Duodenal mucosa (tissue), 2 donors: ENCODE measurements around the gene IFNAR2.

Experiments used
- H3K27ac ChIP-seq: one replicate; pipeline ENCODE4 v1.7.0; 2013; ENCODE audit warnings: low read depth, low read length
- H3K27me3 ChIP-seq, 2 donors: one replicate each; pipeline ENCODE4 v1.7.0; 2013; ENCODE audit warnings: low read length in 2 of 2, control low read depth in 1 of 2; ENCODE audit not compliant: insufficient read depth in 2 of 2, control insufficient read depth in 1 of 2
- H3K36me3 ChIP-seq, 2 donors: one replicate each; pipeline ENCODE4 v1.7.0; 2013; ENCODE audit warnings: low read length in 2 of 2, control low read depth in 1 of 2; ENCODE audit not compliant: insufficient read depth in 2 of 2, control insufficient read depth in 1 of 2
- H3K4me1 ChIP-seq, 2 donors: one replicate each; pipeline ENCODE4 v1.7.0; 2013; ENCODE audit warnings: low read length in 2 of 2, control low read depth in 1 of 2; ENCODE audit not compliant: insufficient read depth in 2 of 2, control insufficient read depth in 1 of 2
- H3K4me3 ChIP-seq, 2 donors: one replicate each; pipeline ENCODE4 v1.7.0; 2013; ENCODE audit warnings: low read length in 2 of 2, low read depth in 1 of 2
- H3K9ac ChIP-seq, 2 donors: one replicate each; pipeline ENCODE4 v1.7.0; 2013; ENCODE audit warnings: low read length in 2 of 2, low read depth in 1 of 2
- H3K9me3 ChIP-seq, 2 donors: one replicate each; pipeline ENCODE4 v1.7.0; 2013; ENCODE audit warnings: low read length in 2 of 2, control low read depth in 1 of 2; ENCODE audit not compliant: control insufficient read depth in 1 of 2

The IFNAR2 gene

DNA sequence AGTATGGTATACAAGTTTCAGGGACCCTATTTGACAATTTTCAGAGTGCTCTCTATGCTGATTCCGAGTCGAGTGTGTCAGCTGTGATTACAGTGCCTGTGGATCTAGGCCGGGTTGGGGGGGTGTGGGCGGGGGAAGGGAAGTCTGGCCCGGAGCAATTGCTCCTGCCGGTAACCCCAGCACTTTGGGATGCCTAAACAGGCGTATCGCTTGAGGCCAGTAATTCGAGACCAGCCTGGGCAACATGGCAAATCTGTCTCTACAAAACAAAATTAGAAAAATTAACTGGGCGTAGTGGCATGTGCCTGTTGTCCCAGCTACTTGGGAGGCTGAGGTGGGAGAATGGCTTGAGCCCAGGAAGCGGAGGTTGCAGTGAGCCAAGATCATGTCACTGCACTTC is 34.8 kb downstream of the IFNAR2 start:
- Histone ChIP-seq H3K36me3 (peaks cover 8 to 9% of the 10 kb centered on the region in 2 donors), H3K9me3 (no peaks in the 10 kb centered on the region), H3K9ac (no peak overlapping the region), H3K27ac (no peak overlapping the region), H3K27me3 (no peaks in the 10 kb centered on the region), H3K4me3 (no peak overlapping the region), H3K4me1 (peaks cover 27 to 31% of the 10 kb centered on the region in 2 donors)

DNA sequence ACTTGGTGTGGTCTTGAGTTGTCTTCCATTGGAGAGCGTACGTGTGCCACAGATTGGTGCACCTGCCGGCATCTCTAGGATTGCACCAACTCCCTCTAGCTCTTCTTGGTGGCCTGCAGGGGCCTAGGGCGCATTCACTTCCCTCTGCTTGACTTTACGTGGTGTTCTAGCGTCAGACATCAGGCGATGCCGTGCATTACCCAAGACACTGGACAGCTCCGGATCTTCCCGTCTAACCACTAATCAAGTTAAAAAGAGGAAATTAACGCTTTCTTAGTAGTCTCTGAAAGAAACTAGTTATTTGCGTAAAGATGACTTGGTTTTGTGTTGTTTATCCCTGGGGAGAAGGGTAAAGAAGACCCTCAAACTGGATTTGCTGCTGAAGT is 35.9 kb downstream of the IFNAR2 start:
- peak overlapping the region; percentile 67 to 95 for H3K9ac ChIP-seq

GRCh38 chr21:33266050-33266788 is 36.5 kb downstream of the IFNAR2 start, which contains the start of gene IL10RB:
Gene IL10RB, plus strand, starts transcription at chr21:33266367. Its CDS starts 99 bp downstream, at chr21:33266466.
- Histone ChIP-seq H3K36me3 (peaks cover 12 to 13% of the 10 kb centered on the region in 2 donors), H3K27ac (peak within 1 kb of the TSS; percentile 90), H3K4me1 (peaks cover 31% of the 10 kb centered on the region in 2 donors), H3K9me3 (no peaks in the 10 kb centered on the region), H3K27me3 (no peaks in the 10 kb centered on the region), H3K4me3 (peak within 1 kb of the TSS; percentile 84 to 94), H3K9ac (peak within 1 kb of the TSS; percentile 93 to 95)

More for the DNA sequence above, 35.9 kb downstream of the IFNAR2 start:
- peaks cover 31% of the 10 kb centered on the region in 2 donors for H3K4me1 ChIP-seq
- H3K9me3 ChIP-seq: no peaks in the 10 kb centered on the region
- no peaks in the 10 kb centered on the region for H3K27me3 ChIP-seq
- peak overlapping the region; percentile 84 to 94 for H3K4me3 ChIP-seq
- peaks cover 8 to 9% of the 10 kb centered on the region in 2 donors for H3K36me3 ChIP-seq
- H3K27ac ChIP-seq: peak overlapping the region; percentile 46

DNA sequence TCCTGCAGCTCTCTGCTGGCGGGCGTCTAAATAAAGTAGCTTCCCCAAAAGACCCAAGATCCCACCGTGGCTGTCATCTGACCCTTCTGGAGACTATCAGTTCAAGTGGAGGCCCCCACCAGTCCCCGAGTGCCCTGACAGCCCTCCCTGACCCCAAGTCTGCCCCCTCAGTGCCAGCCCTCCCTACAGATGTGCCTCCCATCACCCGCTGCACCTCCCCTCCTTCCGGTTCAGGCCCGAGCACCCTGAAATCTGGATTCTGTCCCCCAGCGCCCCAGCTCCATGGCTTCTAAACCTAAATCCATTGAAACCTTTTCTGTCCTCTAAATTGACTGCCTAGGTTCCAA is 37.0 kb downstream of the IFNAR2 start:
- H3K27me3 ChIP-seq: no peaks in the 10 kb centered on the region
- peak overlapping the region; percentile 93 to 95 for H3K9ac ChIP-seq
- H3K27ac ChIP-seq: peak overlapping the region; percentile 90
- peaks cover 31% of the 10 kb centered on the region in 2 donors for H3K4me1 ChIP-seq
- no peaks in the 10 kb centered on the region for H3K9me3 ChIP-seq
- H3K4me3 ChIP-seq: peak overlapping the region; percentile 84 to 94
- H3K36me3 ChIP-seq: peaks cover 13 to 14% of the 10 kb centered on the region in 2 donors

DNA sequence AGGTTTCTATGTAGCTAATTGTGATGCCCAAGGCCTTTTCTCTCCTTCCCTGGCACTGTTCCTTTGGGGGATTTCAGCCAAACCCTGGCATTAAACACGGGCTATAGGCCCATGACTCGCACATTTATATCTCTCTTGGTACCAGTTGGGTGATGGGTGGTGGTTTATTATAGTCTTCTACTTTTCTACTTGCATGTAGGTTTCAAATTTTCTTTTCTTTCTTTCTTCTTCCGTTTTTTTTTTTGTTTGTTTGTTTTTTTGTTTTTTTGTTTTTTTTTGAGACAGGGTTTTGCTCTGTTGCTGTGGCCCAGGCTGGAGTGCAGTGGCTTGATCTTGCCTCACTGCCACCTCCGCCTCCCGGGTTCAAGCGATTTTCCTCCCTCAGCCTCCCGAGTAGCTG is 37.5 kb downstream of the IFNAR2 start:
- Histone ChIP-seq H3K27ac (peak overlapping the region; percentile 90), H3K9me3 (no peaks in the 10 kb centered on the region), H3K9ac (peak overlapping the region; percentile 93 to 95), H3K27me3 (no peaks in the 10 kb centered on the region), H3K36me3 (peaks cover 13 to 14% of the 10 kb centered on the region in 2 donors), H3K4me1 (peaks cover 31% of the 10 kb centered on the region in 2 donors), H3K4me3 (peak overlapping the region; percentile 84 to 94)

- Histone ChIP-seq H3K9me3 (no peaks in the 10 kb centered on the region), H3K27me3 (no peaks in the 10 kb centered on the region), H3K36me3 (peaks cover 9 to 12% of the 10 kb centered on the region in 2 donors), H3K27ac (peak overlapping the region; percentile 28), H3K4me1 (peaks cover 31% of the 10 kb centered on the region in 2 donors), H3K9ac (no peak overlapping the region), H3K4me3 (peak overlapping the region in 1 of 2 donors; percentile 33)
Measured at GRCh38 chr21:33268393-33268736, 38.6 kb downstream of the IFNAR2 start.

DNA sequence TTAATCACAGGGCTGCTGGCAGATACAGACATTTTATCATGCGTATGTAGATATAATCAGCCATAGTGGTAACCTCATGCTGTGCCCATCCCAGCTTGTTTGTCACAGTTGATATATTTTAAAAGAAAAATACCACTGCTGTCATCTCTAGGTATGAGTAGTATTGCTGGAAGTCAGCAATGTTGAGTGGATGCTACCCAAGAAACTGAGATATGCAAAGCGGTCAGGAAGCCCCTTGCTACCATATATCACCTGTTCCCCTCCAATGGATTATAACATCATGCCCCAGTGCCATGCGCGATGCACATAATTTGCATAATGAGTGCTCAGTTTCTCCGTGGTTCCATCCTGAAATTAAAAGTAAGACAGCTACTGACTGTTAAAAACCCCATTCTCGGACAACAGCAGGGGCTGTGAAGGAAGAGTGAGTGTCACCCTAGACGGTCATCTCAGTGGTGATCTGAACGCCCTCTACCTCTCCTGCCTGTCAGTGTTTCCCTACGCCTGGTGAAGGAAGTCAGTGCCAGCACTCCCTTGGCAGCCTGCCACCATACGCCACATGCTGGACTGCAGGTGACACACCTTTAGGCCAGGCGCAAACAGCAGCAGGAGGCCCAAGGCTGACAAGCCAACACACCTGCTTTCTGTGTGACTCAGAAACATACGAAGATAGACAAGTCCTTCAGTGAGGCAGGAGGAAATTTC is 39.2 kb downstream of the IFNAR2 start:
- Histone ChIP-seq H3K9me3 (no peaks in the 10 kb centered on the region), H3K36me3 (peaks cover 6 to 15% of the 10 kb centered on the region in 2 donors), H3K27me3 (no peaks in the 10 kb centered on the region), H3K4me3 (peak overlapping the region in 1 of 2 donors; percentile 33), H3K9ac (no peak overlapping the region), H3K27ac (peak overlapping the region; percentile 28), H3K4me1 (peaks cover 31% of the 10 kb centered on the region in 2 donors)

DNA sequence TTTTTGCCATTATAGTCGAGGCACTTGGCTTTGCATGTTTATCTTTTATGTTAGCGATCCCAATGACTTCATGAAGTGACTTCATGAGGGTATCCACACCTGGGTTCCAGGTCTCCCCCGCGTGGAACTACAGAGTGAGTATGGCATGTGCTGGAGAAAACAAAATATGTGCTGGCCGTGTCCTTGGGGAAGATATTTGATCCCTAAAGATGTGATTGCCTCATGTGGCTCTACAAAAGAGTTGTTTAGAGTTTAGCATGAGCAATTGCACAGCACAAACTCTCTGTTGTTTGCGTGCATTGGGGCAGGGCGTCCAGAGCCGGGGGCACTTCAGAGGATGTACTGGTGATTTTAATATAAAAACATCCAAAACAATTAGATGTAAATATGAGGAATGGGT is 41.2 kb downstream of the IFNAR2 start:
- no peaks in the 10 kb centered on the region for H3K9me3 ChIP-seq
- H3K27me3 ChIP-seq: no peaks in the 10 kb centered on the region
- H3K9ac ChIP-seq: no peak overlapping the region
- H3K4me1 ChIP-seq: peaks cover 25% of the 10 kb centered on the region in 2 donors
- H3K4me3 ChIP-seq: no peak overlapping the region
- no peak overlapping the region for H3K27ac ChIP-seq
- H3K36me3 ChIP-seq: peaks cover 6 to 21% of the 10 kb centered on the region in 2 donors

DNA sequence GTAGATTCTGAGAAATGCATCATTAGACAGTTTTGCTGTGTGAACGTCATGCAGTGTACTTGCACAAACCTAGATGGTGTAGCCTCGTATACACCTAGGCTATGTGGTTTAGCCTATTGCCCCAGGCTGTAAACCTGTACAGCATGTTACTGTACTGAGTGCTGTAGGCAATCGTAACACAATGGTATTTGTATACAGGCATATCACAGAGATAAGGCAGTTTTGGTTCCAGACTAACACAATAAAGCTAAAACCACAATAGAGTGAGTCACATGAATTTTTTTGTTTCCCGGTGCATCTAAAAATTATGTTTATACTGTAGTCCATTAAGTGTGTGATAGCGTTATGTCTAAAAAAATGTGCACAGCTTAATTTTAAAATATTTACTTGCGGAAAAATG is 43.3 kb downstream of the IFNAR2 start:
- H3K4me3 ChIP-seq: no peak overlapping the region
- no peaks in the 10 kb centered on the region for H3K9me3 ChIP-seq
- no peaks in the 10 kb centered on the region for H3K27me3 ChIP-seq
- H3K36me3 ChIP-seq: peaks cover 13 to 34% of the 10 kb centered on the region in 2 donors
- peaks cover 10 to 18% of the 10 kb centered on the region in 2 donors for H3K4me1 ChIP-seq
- H3K27ac ChIP-seq: no peak overlapping the region
- H3K9ac ChIP-seq: no peak overlapping the region

- Histone ChIP-seq H3K27me3 (no peaks in the 10 kb centered on the region), H3K9me3 (no peaks in the 10 kb centered on the region), H3K4me1 (no peaks in the 10 kb centered on the region), H3K36me3 (peaks cover 38 to 60% of the 10 kb centered on the region in 2 donors), H3K4me3 (no peak overlapping the region), H3K27ac (no peak overlapping the region), H3K9ac (no peak overlapping the region)
Measured at GRCh38 chr21:33278721-33279120, 49.0 kb downstream of the IFNAR2 start.
